Natural killer cell (primary cell): Measurements from ENCODE around the gene PROS1. TPM values are rescaled to one million over a fixed set of nuclear protein-coding genes. Genes with fewer than 3 reads are reported as not detected.

Experiments used
- ATAC-seq, 3 donors: fragments of 150-1000 bp in 2 of 3; fragments of 200-7000 bp in 1 of 3; cut with Tn5 transposase; 1 replicate in 1 of 3; 2 replicates in 2 of 3; pipeline ENCODE4 v1.10.0; 2021; ENCODE audit warnings: mild to moderate bottlenecking in 2 of 3, moderate library complexity in 2 of 3
- DNase-seq, 2 donors: peaks; one replicate each; pipeline versions ENCODE4 v3.0.0 to v3.0.0-alpha.2; 2013 to 2021; ENCODE audit warnings: mixed read lengths in 1 of 2
- H3K27ac ChIP-seq: one replicate; pipeline ENCODE4 v1.5.1; 2013; ENCODE audit warnings: mild to moderate bottlenecking, low read length
- H3K27me3 ChIP-seq: one replicate; pipeline ENCODE4 v1.6.1; 2013; ENCODE audit warnings: low read length; ENCODE audit not compliant: control insufficient read depth, insufficient read depth
- H3K36me3 ChIP-seq: one replicate; pipeline ENCODE4 v1.6.1; 2013; ENCODE audit warnings: low read length; ENCODE audit not compliant: control insufficient read depth, insufficient read depth
- H3K4me1 ChIP-seq: one replicate; pipeline ENCODE4 v1.6.1; 2013; ENCODE audit warnings: low read length; ENCODE audit not compliant: control insufficient read depth, insufficient read depth
- H3K4me3 ChIP-seq: one replicate; pipeline ENCODE4 v1.5.1; 2013; ENCODE audit warnings: low read length
- H3K9me3 ChIP-seq: one replicate; pipeline ENCODE4 v1.6.1; 2013; ENCODE audit warnings: low read length; ENCODE audit not compliant: control insufficient read depth, insufficient read depth
- H3K27ac Mint-ChIP-seq, 2 donors: one replicate each; pipeline ENCODE4 v1.8.0; 2022; ENCODE audit warnings: mild to moderate bottlenecking in 2 of 2, mixed read lengths in 2 of 2, moderate library complexity in 1 of 2
- H3K27me3 Mint-ChIP-seq, 2 donors: one replicate each; pipeline ENCODE4 v1.8.0; 2022; ENCODE audit warnings: low read depth in 2 of 2, mixed read lengths in 2 of 2
- H3K36me3 Mint-ChIP-seq: one replicate; pipeline ENCODE4 v1.8.0; 2022; ENCODE audit warnings: mixed read lengths
- H3K4me1 Mint-ChIP-seq, 2 donors: one replicate each; pipeline ENCODE4 v1.8.0; 2022; ENCODE audit warnings: mixed read lengths in 2 of 2
- H3K4me3 Mint-ChIP-seq: one replicate; pipeline ENCODE4 v1.8.0; 2022; ENCODE audit warnings: mild to moderate bottlenecking, moderate library complexity, mixed read lengths
- H3K9me3 Mint-ChIP-seq, 2 donors: one replicate each; pipeline ENCODE4 v1.8.0; 2022; ENCODE audit warnings: mixed read lengths in 2 of 2
- WGBS: methylation state at CpG from one replicate; pipeline ENCODE4 v1.1.7; 2013; ENCODE audit warnings: missing lambda C conversion rate; ENCODE audit not compliant: insufficient coverage; 5-methylcytosine and 5-hydroxymethylcytosine counted together
- intact Hi-C: fragments of 100-400 bp; cut with micrococcal nuclease; formaldehyde crosslinking; loops from one replicate; pipeline ENCODE4 v1.14.2; 2022
- total RNA-seq, 4 donors: library from RNA; stranded (reverse); fragments of 120-200 nt in 1 of 4; gene quantifications; one replicate each; pipeline versions ENCODE4 v1.2.3 to v1.2.4, GENCODE V29; 2013 to 2022
- TF ChIP-seq, protein P1 (sequence below): fragments of 200-600 bp; IDR thresholded peaks from one replicate; pipeline ENCODE4 v1.8.0; 2022; ENCODE audit warnings: antibody characterized with exemption

PROS1 gene
- 1 to 10 TPM in 1 of 3 donors, under 1 TPM in 2; 0.25 to 1.4 (median 0.68) TPM for total RNA-seq
- total RNA-seq (2013): 6.0 TPM

DNA sequence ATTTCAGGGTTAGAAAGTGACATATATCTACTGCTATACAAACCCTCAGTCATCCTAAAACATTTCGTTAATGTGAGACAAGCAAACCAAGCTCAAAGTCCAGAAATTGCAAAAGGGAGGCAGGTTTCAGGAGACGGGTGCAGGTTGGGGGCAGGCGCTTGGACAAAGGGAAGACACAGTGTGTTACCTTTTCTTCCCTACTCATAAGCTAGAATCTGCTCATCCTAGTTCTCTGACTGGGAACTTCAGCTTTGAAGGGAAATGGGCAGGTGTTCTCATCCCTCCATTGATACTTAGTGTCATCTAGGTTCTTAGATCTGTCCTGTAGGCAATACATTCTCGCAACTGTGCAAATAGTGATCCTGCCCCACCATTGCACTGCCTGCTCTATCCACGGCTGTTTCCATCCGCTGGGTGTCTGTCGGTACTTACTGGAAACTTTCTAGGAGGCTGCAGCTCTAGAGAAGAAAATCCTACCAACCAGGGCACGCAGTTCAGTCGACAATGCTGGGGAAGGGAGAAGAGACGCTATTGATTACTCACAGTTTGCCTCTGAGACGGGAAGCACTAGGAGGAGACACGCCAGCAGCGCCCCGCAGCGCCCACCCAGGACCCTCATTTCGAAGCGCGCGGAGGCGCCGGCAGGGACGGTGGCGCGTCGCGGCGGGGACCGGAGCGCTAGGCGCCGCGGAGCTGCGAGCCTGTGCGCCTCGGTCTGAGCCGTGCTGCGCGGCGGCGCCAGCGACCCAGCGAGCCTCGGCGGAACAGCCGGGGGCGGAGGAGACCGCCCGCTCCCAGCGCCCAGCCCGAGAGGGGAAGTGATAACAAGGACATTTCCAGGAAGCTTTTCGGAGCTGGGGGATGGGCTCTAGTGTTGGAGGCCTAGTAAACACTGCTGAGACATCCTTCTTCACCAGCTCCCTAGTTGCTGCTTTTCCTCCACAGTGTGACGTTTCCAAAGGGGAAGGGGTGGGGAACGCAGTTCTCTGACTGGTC is at the start of gene PROS1:
Gene PROS1 (minus strand): TSS at position 766 of the 996 bp plus-strand sequence. CDS start 147 bp downstream, at position 619.
- ATAC-seq (peak; percentile 81 to 96 (median 89)), DNase-seq (peak in 1 of 2 donors; percentile 67)
- H3K4me3 Mint-ChIP-seq: peak within 1 kb of the TSS; percentile 83
- TF ChIP-seq, protein P1, sequence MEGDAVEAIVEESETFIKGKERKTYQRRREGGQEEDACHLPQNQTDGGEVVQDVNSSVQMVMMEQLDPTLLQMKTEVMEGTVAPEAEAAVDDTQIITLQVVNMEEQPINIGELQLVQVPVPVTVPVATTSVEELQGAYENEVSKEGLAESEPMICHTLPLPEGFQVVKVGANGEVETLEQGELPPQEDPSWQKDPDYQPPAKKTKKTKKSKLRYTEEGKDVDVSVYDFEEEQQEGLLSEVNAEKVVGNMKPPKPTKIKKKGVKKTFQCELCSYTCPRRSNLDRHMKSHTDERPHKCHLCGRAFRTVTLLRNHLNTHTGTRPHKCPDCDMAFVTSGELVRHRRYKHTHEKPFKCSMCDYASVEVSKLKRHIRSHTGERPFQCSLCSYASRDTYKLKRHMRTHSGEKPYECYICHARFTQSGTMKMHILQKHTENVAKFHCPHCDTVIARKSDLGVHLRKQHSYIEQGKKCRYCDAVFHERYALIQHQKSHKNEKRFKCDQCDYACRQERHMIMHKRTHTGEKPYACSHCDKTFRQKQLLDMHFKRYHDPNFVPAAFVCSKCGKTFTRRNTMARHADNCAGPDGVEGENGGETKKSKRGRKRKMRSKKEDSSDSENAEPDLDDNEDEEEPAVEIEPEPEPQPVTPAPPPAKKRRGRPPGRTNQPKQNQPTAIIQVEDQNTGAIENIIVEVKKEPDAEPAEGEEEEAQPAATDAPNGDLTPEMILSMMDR: no peak
- Histone ChIP-seq H3K36me3 (no peaks in the 10 kb centered on the region), H3K4me3 (peak within 1 kb of the TSS; percentile 28), H3K27ac (no peak within 1 kb of the TSS), H3K4me1 (peaks cover 11% of the 10 kb centered on the region), H3K9me3 (no peaks in the 10 kb centered on the region), H3K27me3 (peaks cover 11% of the 10 kb centered on the region)
- no peaks in the 10 kb centered on the region for H3K36me3 Mint-ChIP-seq
- H3K27ac Mint-ChIP-seq: peak within 1 kb of the TSS in 1 of 2 donors; percentile 35
- peaks cover 9 to 14% of the 10 kb centered on the region in 2 donors for H3K4me1 Mint-ChIP-seq
- peaks cover 18 to 26% of the 10 kb centered on the region in 2 donors for H3K27me3 Mint-ChIP-seq
- intact Hi-C loops: no loop called here
- WGBS: under 1% methylated on average over 53 of the region's 53 CpGs
- H3K9me3 Mint-ChIP-seq: no peaks in the 10 kb centered on the region

DNA sequence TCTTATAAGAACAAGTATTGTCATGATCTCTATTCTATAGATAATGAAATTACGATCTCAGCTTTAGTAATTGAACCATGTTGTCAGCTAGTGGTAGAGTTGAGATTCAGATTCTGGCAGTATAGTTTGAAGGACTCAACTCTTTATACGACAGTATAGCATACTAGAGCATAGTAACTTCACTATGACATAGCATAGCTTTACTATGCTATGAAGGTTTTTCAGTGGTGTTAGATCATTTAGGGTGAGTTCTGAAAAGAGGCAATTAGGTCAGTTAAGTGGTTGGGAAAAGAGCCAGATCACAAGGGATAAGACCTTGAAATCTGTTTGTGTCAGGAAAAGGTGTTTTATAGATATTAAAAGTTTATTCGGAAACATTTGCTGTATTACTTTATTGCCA is 46.6 kb upstream of the PROS1 start:
- no peaks in the 10 kb centered on the region for H3K9me3 Mint-ChIP-seq
- no peak overlapping the region for H3K4me3 Mint-ChIP-seq
- no peaks in the 10 kb centered on the region for H3K9me3 ChIP-seq
- no peak overlapping the region for H3K4me3 ChIP-seq
- H3K27me3 ChIP-seq: no peaks in the 10 kb centered on the region
- H3K36me3 Mint-ChIP-seq: no peaks in the 10 kb centered on the region
- no peaks in the 10 kb centered on the region for H3K4me1 ChIP-seq
- TF ChIP-seq, protein P1: no peak
- H3K27ac ChIP-seq: no peak overlapping the region
- H3K27me3 Mint-ChIP-seq: no peaks in the 10 kb centered on the region
- H3K27ac Mint-ChIP-seq: no peak overlapping the region
- no peak for ATAC-seq
- no peak for DNase-seq
- WGBS: 100% methylated on average over 2 of the region's 3 CpGs
- H3K4me1 Mint-ChIP-seq: no peaks in the 10 kb centered on the region
- intact Hi-C loops: no loop called here
- H3K36me3 ChIP-seq: no peaks in the 10 kb centered on the region

- TF ChIP-seq, protein P1: no peak
- no peaks in the 10 kb centered on the region for H3K36me3 Mint-ChIP-seq
- intact Hi-C loops: no loop called here
- H3K27me3 ChIP-seq: no peaks in the 10 kb centered on the region
- H3K27ac ChIP-seq: no peak overlapping the region
- 92% methylated on average over 2 of the region's 2 CpGs for WGBS
- H3K36me3 ChIP-seq: no peaks in the 10 kb centered on the region
- no peaks in the 10 kb centered on the region for H3K9me3 ChIP-seq
- H3K9me3 Mint-ChIP-seq: no peaks in the 10 kb centered on the region
- H3K4me1 Mint-ChIP-seq: no peaks in the 10 kb centered on the region
- ATAC-seq (no peak), DNase-seq (no peak)
- H3K4me3 Mint-ChIP-seq: no peak overlapping the region
- no peak overlapping the region for H3K4me3 ChIP-seq
- H3K27me3 Mint-ChIP-seq: no peaks in the 10 kb centered on the region
- no peaks in the 10 kb centered on the region for H3K4me1 ChIP-seq
- H3K27ac Mint-ChIP-seq: peak overlapping the region in 1 of 2 donors; percentile 1
These were observed 46.0 kb upstream of the PROS1 start for GRCh38 chr3:94019659-94020058.
